ENCODE measurements around the gene RASAL3. TPM values are rescaled to one million over a fixed set of nuclear protein-coding genes. Genes with fewer than 3 reads are reported as not detected.
A peak's percentile ranks its signal among the peaks of the same experiment; 100 is the strongest.

Gene RASAL3
- total and polyA plus RNA-seq, 9 donors = 0.61 to 2.6 (median 1.4) TPM

DNA sequence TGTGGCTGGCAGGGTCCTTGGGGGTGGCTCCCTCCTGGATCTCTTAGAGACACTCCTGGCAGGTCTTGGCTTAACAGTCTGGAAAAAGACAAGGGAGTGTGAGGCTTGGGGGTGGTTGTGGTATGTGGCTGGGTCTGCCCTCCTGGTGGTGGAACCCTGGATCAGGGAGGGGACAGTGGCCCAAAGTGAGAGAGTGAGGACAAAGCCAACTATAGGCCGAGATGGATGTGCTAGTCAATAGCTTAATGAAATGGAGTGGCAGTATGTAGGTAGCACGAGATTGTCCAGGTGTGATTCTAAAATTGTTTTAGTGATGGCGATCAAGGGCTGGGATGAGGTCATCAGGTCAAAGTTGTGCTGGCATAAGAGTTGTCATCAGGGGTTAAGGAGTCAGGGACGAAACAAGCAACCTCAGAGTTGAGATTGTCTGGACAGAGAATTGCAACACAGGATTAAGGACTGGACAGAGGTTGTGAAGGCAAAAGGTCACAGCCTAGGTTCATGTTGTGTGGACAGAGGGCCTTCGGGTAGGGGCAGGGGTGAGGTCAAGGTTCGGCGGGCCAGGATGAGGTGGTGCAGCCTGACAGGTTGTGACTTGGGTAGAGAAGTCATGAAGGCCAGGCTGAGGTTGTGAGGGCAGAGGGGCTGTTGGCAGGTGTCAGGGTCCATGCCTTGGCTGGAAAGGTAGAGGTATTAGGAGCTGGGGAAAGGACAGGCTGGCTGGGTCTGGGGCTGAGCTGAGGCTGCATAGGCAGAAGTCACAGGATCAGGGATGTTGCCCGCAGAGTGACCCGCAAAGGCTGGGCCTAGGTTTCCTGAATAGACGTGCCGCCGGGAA lies 4.5 kb upstream of the RASAL3 start:
- intact Hi-C loops (cut with DNase I) = loop anchor here in 1 of 4 donors (10.0 kb wide), 1 partner anchor 76 kb away; no protein-coding TSS in a partner anchor
- H3K27me3 ChIP-seq = no peaks in the 10 kb centered on the region

DNA sequence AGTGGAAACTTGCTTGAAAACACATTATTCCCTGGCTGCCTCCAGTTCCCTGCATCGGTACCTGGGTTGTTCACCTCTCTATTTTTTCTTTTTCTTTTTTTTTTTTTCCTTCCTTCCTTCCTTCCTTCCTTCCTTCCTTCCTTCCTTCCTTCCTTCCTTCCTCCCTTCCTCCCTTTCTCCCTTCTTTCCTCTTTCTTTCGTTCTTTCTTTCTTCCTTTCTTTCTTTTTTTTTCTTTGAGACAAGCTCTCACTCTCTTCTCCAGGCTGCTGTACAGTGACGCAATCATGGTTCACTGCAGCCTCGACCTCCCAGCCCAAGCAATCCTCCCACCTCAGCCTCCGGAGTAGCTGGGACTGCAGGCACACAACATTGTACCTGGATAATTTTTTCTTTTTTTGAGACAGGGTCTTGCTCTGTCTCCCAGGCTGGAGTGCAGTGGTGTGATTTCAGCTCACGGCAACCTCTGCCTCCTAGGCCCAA lies 3.4 kb upstream of the RASAL3 start:
- Histone ChIP-seq H3K4me1 (ENCODE audit: insufficient read depth) (no peaks in the 10 kb centered on the region), H3K4me3 (no peak overlapping the region), H3K9me3 (no peaks in the 10 kb centered on the region), H3K36me3 (no peaks in the 10 kb centered on the region), H3K27me3 (no peaks in the 10 kb centered on the region), H3K27ac (no peak overlapping the region)
- TF ChIP-seq EP300 (IDR thresholded peaks at IDR 0.05) (no peak), POLR2A (IDR thresholded peaks at IDR 0.05) (no peak)
- TF ChIP-seq, protein P1, sequence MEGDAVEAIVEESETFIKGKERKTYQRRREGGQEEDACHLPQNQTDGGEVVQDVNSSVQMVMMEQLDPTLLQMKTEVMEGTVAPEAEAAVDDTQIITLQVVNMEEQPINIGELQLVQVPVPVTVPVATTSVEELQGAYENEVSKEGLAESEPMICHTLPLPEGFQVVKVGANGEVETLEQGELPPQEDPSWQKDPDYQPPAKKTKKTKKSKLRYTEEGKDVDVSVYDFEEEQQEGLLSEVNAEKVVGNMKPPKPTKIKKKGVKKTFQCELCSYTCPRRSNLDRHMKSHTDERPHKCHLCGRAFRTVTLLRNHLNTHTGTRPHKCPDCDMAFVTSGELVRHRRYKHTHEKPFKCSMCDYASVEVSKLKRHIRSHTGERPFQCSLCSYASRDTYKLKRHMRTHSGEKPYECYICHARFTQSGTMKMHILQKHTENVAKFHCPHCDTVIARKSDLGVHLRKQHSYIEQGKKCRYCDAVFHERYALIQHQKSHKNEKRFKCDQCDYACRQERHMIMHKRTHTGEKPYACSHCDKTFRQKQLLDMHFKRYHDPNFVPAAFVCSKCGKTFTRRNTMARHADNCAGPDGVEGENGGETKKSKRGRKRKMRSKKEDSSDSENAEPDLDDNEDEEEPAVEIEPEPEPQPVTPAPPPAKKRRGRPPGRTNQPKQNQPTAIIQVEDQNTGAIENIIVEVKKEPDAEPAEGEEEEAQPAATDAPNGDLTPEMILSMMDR (IDR thresholded peaks at IDR 0.05) = no peak
- 68 to 75% (median 69%) methylated on average over 6 of the region's 6 CpGs for WGBS, 3 donors
- no peak for DNase-seq
- intact Hi-C loops (cut with DNase I) = loop anchor here in 1 of 4 donors (10.0 kb wide), 1 partner anchor 77 kb away; no protein-coding TSS in a partner anchor

More for the DNA sequence above, 4.5 kb upstream of the RASAL3 start:
- H3K9me3 ChIP-seq = no peaks in the 10 kb centered on the region
- TF ChIP-seq EP300 (IDR thresholded peaks at IDR 0.05) = no peak
- no peak for TF ChIP-seq POLR2A (IDR thresholded peaks at IDR 0.05)
- TF ChIP-seq, protein P1 (IDR thresholded peaks at IDR 0.05) = no peak
- WGBS, 3 donors = 52 to 54% (median 53%) methylated on average over 12 of the region's 12 CpGs
- H3K4me1 ChIP-seq (ENCODE audit: insufficient read depth) = no peaks in the 10 kb centered on the region
- H3K36me3 ChIP-seq = no peaks in the 10 kb centered on the region
- no peak overlapping the region for H3K4me3 ChIP-seq
- no peak overlapping the region for H3K27ac ChIP-seq
- no peak for DNase-seq

DNA sequence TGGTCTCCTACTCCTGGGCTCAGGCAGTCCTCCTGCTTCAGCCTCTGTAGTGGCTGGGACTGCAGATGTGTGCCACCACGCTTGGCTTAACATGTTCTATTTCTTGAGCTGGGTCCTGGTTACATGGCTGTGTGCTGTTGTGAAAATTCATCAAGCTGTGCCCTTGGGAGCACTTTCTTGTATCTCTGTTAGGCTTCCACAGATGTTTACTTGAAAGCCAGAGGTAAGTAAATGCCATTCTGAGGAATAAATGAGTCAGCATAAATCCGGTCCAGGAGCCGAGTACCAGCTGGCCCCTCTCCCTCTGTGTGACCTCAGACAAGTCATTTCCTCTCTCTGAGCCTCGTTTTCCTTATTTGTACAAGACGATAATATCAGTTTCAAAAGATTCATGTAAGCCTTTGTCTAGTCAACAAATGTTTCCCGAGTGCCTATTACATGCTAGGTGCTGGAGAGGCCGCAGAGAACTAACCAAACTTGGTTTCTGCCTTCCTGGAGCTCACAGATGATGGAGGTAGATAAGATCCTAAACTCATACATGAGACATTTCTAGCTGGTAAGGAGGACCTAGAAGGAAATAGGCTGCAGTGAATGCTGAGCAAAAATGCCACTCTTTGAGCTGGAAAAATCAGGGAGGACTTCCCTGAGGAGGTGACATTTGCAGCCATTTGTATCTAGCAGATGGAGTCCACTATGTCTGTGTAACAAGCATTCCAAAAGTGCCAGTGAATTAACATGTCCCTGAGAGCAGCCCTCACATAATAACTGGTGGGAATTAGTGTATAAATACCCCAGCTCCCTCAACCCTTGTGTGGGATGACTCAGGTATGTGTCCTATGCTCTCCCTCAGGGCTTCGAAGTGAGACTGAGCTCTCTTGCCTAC lies 2.7 kb upstream of the RASAL3 start:
- H3K36me3 ChIP-seq = no peaks in the 10 kb centered on the region
- H3K4me1 ChIP-seq (ENCODE audit: insufficient read depth) = no peaks in the 10 kb centered on the region
- H3K27ac ChIP-seq = no peak overlapping the region
- H3K9me3 ChIP-seq = no peaks in the 10 kb centered on the region
- 46 to 64% (median 46%) methylated on average over 8 of the region's 8 CpGs for WGBS, 3 donors
- no peak overlapping the region for H3K4me3 ChIP-seq
- TF ChIP-seq, protein P1 (IDR thresholded peaks at IDR 0.05) = no peak
- TF ChIP-seq EP300 (IDR thresholded peaks at IDR 0.05) = no peak
- no peak for TF ChIP-seq POLR2A (IDR thresholded peaks at IDR 0.05)
- no peak for DNase-seq
- no peaks in the 10 kb centered on the region for H3K27me3 ChIP-seq
- intact Hi-C loops (cut with DNase I) = loop anchor here in 1 of 4 donors (10.0 kb wide), 1 partner anchor 78 kb away; no protein-coding TSS in a partner anchor

DNA sequence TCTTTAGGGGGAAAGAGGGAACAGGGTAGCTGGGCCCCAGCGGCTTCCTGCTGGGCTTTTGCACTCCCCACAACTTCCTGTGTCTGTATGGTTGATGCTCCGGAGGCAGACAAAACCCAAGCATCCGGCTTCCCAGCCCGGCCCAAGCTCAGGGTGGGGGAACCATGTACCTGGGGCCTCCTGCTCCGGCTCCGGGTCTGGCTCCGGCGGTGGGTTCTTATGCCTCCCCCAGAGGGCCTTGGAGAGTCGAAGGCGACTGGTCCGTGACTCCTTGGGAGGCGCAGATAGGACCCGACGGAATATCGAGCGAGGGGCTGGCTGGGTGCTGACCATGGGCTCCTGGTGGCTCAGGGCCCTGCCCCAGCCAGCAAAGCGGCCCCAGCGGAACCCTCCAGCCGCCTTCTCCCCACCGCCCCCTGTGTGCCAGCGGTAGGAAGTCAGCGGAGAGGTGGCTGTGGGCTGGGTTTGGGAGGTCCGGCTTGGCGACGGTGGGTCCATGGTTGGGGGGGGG lies 428 bp downstream of the RASAL3 start:
- Histone ChIP-seq H3K9me3 (no peaks in the 10 kb centered on the region), H3K27ac (no peak overlapping the region), H3K4me1 (ENCODE audit: insufficient read depth) (no peaks in the 10 kb centered on the region), H3K27me3 (no peaks in the 10 kb centered on the region), H3K4me3 (no peak overlapping the region), H3K36me3 (no peaks in the 10 kb centered on the region)
- TF ChIP-seq, protein P1 (IDR thresholded peaks at IDR 0.05) = no peak
- intact Hi-C loops (cut with DNase I) = loop anchor here in 1 of 4 donors (10.0 kb wide), 1 partner anchor 81 kb away; no protein-coding TSS in a partner anchor
- WGBS, 3 donors = 36 to 55% (median 44%) methylated on average over 23 to 25 of the region's 25 CpGs
- DNase-seq = peak in 1 of 5 donors; percentile 9

Data from ovary (tissue), 9 donors.